Fibroblast of the aortic adventitia (primary cell): Measurements from ENCODE around the gene RYR3. TPM values are rescaled to one million over a fixed set of nuclear protein-coding genes. Genes with fewer than 3 reads are reported as not detected.

Experiments
- DNase-seq: peaks from one replicate; pipeline ENCODE4 v3.0.0-alpha.2; 2010; ENCODE audit warnings: low read depth
- H3K4me3 ChIP-seq: 2 replicates; pipeline ENCODE4 v1.5.1; 2011; ENCODE audit warnings: low read depth, mild to moderate bottlenecking, control low read depth, low read length, moderate library complexity
- total RNA-seq: library from RNA; depleted of rRNA; stranded (reverse); fragments of >200 nt; gene quantifications from 2 replicates; pipeline ENCODE4 v1.2.3, GENCODE V29; 2012; ENCODE audit warnings: low replicate concordance
- TF ChIP-seq, protein P1 (sequence below): IDR thresholded peaks from 2 replicates; pipeline ENCODE4 v1.5.1; 2011; ENCODE audit warnings: mild to moderate bottlenecking, low read length, control low read depth, inconsistent platforms; ENCODE audit not compliant: insufficient read depth

RYR3 gene
- total RNA-seq, 1 donor: not detected

- H3K4me3 ChIP-seq: no peak overlapping the region
- DNase-seq: no peak
- TF ChIP-seq, protein P1, sequence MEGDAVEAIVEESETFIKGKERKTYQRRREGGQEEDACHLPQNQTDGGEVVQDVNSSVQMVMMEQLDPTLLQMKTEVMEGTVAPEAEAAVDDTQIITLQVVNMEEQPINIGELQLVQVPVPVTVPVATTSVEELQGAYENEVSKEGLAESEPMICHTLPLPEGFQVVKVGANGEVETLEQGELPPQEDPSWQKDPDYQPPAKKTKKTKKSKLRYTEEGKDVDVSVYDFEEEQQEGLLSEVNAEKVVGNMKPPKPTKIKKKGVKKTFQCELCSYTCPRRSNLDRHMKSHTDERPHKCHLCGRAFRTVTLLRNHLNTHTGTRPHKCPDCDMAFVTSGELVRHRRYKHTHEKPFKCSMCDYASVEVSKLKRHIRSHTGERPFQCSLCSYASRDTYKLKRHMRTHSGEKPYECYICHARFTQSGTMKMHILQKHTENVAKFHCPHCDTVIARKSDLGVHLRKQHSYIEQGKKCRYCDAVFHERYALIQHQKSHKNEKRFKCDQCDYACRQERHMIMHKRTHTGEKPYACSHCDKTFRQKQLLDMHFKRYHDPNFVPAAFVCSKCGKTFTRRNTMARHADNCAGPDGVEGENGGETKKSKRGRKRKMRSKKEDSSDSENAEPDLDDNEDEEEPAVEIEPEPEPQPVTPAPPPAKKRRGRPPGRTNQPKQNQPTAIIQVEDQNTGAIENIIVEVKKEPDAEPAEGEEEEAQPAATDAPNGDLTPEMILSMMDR: no peak
Observed at GRCh38 chr15:33330931-33331330, 20.2 kb downstream of the RYR3 start.

DNA sequence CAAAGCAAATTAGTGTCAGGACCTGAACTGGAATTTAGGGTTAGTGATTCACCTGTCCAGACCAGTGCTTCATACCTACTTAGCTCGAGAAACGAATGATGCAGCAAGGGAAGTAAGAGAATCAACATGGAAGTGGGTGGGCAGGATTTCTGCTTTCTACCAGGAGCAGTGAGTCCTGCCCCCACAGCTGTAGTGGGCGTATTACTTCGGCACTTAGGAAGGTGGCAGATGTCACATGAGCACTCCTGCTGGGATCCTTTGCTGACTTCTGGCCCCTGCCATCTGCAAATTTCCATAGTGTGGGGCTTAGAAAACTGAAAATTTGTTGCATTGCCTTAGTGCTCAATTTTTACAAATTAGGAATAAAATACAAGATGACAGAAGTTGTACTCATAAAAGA, 31.2 kb downstream of the RYR3 start:
- H3K4me3 ChIP-seq: no peak overlapping the region
- TF ChIP-seq, protein P1: no peak
- DNase-seq: no peak

DNA sequence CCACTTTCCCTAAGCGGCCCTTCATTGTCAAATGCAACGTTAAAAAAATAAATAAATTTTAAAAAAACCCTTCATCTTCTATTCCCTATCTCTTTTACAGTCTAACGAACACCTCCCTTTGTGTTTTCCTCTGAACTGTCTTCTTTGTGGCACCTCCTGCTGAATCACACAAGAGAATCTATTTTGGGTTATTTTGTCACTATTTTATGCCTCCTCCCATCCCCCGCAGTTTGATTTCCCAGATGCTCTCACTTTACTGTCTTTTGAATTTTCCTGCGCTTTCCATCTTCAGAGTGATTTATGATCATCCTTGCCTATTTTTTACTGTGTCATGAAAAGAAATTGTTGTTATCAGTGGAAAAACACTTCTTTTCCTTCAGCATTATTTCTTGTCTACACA, 32.5 kb downstream of the RYR3 start:
- TF ChIP-seq, protein P1: no peak
- H3K4me3 ChIP-seq: no peak overlapping the region
- DNase-seq: no peak

DNA sequence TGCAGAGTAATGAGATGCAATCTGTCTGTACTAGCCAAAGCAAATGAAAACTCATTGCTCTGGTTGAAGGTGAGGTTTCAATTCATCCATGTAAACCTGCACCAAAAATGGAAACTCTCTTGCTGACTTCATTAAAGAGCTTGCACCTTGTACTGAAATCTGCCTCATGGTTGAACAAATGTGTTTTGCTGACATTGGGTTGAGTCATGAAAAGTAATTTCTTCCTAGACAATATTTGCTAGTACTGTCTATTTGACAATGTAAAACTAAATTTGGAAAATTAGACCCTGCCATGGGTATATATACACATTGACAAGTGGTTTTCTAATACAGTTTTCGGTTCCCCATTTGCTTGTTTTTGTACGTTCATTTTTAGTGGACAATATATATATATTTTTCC, 33.3 kb downstream of the RYR3 start:
- DNase-seq: no peak
- TF ChIP-seq, protein P1: no peak

GRCh38 chr15:33344530-33344929, 33.8 kb downstream of the RYR3 start:
- no peak overlapping the region for H3K4me3 ChIP-seq
- TF ChIP-seq, protein P1: no peak
- no peak for DNase-seq

More for the DNA sequence above, 33.3 kb downstream of the RYR3 start:
- H3K4me3 ChIP-seq: no peak overlapping the region

- no peak overlapping the region for H3K4me3 ChIP-seq
- no peak for DNase-seq
- TF ChIP-seq, protein P1: no peak
Observed at GRCh38 chr15:33354411-33354810, 43.6 kb downstream of the RYR3 start.

- no peak for DNase-seq
- TF ChIP-seq, protein P1: no peak
- H3K4me3 ChIP-seq: no peak overlapping the region
Observed at GRCh38 chr15:33357845-33358244, 47.1 kb downstream of the RYR3 start.
